D721Med (cell line): Measurements from ENCODE around the gene SLC12A4.

Experiments
- DNase-seq: peaks from one replicate; pipeline ENCODE4 v3.0.0; 2011; ENCODE audit warnings: low spot score; ENCODE audit not compliant: insufficient read length
- FAIRE-seq: peaks from 2 replicates; lab custom pipeline; 2011; peaks lifted over from hg19 to GRCh38; lab: Jason Lieb, UNC
- TF ChIP-seq, protein P1 (sequence below): IDR thresholded peaks from 2 replicates; pipeline ENCODE4 v1.5.1; 2012; ENCODE audit warnings: mild to moderate bottlenecking, control low read depth; ENCODE audit not compliant: insufficient read depth; ENCODE audit errors: missing control alignments

The SLC12A4 gene

DNA sequence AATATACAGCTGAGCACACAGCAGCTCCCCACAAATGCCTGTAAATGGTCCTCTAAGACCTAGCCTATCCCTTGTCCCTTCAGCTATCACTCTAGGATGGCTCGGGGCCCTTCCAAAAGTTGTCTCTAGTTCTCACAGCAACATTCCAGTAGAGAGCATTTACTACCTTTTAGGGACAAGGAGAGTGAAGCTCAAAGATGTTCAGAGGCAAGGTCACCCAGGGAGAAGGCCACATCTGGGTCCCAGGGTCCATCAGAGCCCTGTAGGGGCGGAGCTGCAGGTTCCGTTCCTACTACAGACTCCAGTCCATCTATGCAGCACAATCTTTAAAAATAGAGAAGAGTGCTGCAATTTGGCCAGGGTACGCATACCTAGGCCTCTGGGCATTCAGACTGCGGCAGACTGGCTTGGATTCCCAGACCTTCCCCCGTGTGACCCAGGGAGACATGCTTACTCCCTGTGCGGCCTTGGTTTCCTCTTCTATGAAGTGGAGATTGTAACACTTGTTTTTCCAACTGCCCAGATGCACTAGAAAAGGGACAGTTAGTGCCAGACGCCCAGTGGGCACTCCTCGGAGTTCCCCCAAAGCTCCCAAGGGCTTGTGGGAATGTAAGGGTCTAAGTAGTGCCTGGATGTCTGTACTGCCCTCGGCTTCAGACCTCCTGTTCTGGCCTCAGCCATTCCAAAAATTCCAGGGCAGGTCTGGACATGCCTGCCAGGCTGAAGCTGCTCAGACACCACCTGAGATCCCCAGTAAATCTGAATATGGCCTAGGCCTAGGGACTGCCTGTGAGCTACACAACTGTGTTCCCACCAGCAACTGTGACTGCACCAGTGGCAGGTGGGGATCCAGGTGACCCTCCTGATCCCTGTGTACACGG, 2.5 kb downstream of the SLC12A4 start:
- DNase-seq (no peak), FAIRE-seq (no peak)
- TF ChIP-seq, protein P1, sequence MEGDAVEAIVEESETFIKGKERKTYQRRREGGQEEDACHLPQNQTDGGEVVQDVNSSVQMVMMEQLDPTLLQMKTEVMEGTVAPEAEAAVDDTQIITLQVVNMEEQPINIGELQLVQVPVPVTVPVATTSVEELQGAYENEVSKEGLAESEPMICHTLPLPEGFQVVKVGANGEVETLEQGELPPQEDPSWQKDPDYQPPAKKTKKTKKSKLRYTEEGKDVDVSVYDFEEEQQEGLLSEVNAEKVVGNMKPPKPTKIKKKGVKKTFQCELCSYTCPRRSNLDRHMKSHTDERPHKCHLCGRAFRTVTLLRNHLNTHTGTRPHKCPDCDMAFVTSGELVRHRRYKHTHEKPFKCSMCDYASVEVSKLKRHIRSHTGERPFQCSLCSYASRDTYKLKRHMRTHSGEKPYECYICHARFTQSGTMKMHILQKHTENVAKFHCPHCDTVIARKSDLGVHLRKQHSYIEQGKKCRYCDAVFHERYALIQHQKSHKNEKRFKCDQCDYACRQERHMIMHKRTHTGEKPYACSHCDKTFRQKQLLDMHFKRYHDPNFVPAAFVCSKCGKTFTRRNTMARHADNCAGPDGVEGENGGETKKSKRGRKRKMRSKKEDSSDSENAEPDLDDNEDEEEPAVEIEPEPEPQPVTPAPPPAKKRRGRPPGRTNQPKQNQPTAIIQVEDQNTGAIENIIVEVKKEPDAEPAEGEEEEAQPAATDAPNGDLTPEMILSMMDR = no peak

DNA sequence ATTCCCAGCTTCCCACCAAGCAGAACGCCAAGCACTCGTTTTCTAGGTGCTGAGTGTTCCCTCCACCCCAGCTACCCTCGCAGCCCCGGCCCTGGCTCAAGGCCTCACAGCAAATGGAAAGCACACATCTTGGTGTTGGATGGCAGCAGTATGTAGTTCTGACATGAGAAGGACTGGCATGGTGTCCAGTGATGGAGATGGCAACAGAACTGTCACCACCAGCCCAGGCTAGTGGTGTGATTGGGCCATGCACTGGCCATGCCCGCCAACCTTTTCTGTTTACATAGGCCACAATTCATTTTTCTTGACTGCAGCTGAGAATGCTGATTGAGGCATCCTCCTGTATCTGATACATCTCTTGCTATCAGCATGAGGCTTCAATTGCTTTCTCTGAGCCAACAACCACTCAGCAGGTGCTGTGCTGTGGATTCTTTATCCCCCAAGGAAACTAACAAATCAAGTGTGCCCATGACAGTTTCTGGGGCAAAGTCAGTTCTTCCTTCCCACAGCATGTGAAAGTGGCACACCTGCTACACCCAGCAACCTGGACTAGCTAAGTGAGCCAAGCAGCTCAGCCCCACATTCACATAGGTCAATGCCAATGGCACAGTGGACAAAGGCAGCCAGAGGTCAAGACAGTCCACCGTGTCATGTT, 3.8 kb downstream of the SLC12A4 start:
- FAIRE-seq = no peak
- TF ChIP-seq, protein P1 = no peak

DNA sequence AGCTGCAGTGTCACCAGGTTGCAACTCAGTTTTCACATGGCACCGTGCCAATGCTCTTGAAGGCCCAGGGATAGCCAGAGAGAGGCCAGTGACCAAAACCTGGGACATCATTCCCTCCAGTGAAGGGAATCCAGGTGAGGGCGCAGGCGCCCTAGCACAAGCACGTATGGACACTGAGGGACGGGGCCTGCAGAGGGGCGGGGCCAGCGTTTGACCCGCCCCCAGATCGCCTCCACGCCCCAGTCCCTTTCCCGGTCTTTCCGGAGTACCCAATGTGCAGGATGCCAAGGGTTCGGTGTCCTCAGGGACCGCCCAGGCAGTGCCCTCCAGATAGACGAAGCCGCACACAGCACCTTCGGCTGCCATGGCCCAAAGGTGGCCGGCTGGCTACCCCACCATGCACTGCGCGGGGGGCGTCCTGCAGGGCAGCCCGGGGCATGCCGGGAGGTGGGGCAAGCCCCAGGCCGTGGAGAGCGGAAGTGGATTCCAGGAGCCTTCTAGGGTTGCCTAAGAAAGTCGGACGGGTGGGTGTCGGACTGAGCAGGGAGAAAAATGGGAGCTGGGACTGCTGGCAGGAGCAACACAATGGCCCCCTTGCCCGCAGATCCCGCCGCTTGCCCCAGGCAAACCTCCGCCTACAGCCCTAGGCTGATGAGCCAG, 4.6 kb downstream of the SLC12A4 start:
- FAIRE-seq (no peak), DNase-seq (no peak)
- TF ChIP-seq, protein P1 = no peak

More for the DNA sequence above, 3.8 kb downstream of the SLC12A4 start:
- no peak for DNase-seq

DNA sequence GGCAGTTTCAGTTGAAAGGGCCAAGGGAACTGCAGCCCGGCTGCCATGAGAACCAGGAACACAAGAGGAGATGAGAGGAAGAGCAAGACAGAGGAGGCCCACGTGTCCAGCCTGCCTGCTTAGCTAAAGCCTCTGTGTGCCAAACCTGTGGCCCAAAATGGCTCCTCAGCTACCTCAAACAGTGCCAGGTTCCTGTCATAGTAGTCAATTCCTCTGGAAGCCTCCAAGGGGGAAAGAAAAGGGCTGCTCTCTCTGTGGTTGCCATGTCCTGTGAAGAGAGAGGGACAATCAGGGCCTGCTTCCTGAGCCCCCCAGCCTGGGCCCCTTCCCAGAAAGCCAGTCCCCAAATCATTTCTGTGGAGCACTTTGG, 5.2 kb downstream of the SLC12A4 start:
- FAIRE-seq (no peak), DNase-seq (no peak)
- TF ChIP-seq, protein P1 = no peak

DNA sequence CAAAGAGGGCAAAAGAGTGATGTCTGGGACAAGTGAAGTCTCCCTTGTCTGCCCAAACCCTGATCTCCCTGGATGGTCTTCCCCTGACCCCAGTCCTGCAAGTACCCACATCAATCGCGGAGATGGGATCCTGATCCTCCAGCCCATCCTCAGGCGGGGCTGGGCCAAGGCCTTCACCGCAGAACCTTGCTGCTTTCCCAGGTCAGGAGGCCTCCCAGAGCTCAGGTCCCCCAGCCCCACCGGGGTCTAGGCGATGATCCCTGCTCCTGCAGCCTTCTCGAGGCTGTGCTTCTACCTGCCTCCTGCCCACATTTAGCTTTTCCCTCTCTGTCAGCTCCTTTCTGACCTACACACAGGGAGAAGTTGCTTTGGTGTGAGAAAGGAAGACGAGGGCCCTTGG, 6.3 kb downstream of the SLC12A4 start:
- DNase-seq (no peak), FAIRE-seq (no peak)
- TF ChIP-seq, protein P1 = no peak

DNA sequence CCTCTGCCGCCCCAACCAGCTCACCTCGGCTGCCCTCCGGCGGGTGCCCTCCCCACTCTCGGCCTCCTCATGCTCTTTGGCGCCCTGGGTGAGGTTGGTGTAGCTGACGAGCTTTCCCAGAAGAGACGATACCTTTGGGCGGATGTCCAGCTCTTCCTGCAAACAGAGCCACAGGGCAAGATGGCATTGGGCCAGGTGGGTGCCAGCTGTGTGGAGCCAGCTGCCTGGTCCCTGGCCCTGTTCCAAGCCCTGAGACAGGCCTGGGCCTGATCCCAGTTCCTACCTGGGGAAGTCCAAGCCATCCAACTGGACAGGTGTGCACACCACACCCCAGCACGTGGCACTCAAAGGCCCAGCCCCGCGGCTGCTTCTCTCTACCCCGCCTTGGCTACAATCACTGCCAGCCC, 6.9 kb downstream of the SLC12A4 start:
- no peak for FAIRE-seq

More for the DNA sequence above, 6.9 kb downstream of the SLC12A4 start:
- no peak for DNase-seq
- TF ChIP-seq, protein P1 = no peak
